K562 (cell line): ENCODE results near the gene ZNF689. TPM values are rescaled to one million over a fixed set of nuclear protein-coding genes. Genes with fewer than 3 reads are reported as not detected.
A peak's percentile ranks its signal among the peaks of the same experiment; 100 is the strongest.

Source experiments
- BCLAF1 ChIP-seq, 2 experiments: fragments of 450-650 bp in 1 of 2; IDR thresholded peaks; 2 replicates each; pipeline ENCODE4 v1.6.1; 2011 to 2017; ENCODE audit warnings: low read depth in 2 of 2, antibody characterized with exemption in 1 of 2, borderline replicate concordance in 1 of 2, low read length in 1 of 2, mild to moderate bottlenecking in 1 of 2, mixed read lengths in 1 of 2; ENCODE audit not compliant: control insufficient read depth in 1 of 2
- ELF1 ChIP-seq: fragments of 200-800 bp; sonication (Bioruptor generic); IDR thresholded peaks from 2 replicates; pipeline ENCODE4 v1.6.1; 2016; ENCODE audit warnings: missing genetic modification characterization, missing compliant biosample characterization
- EWSR1 ChIP-seq: fragments of 450-650 bp; IDR thresholded peaks from 2 replicates; pipeline ENCODE4 v1.6.1; 2018; ENCODE audit warnings: borderline replicate concordance, mild to moderate bottlenecking, low read depth, moderate library complexity; ENCODE audit not compliant: partially characterized antibody
- FOXJ2 ChIP-seq: fragments of 200-800 bp; sonication (Bioruptor generic); IDR thresholded peaks from 2 replicates; pipeline ENCODE4 v1.6.1; 2016; ENCODE audit warnings: missing genetic modification characterization, missing compliant biosample characterization
- FOXP1 ChIP-seq: sonication (generic); formaldehyde crosslinking; IDR thresholded peaks from 2 replicates; pipeline ENCODE4 v1.8.0; 2022; ENCODE audit warnings: mild to moderate bottlenecking, missing genetic modification reagents
- HMBOX1 ChIP-seq: sonication (generic); IDR thresholded peaks from 2 replicates; pipeline ENCODE4 v1.6.1; 2016
- KDM5B ChIP-seq: fragments of 200-600 bp; sonication (generic); IDR thresholded peaks from 2 replicates; pipeline ENCODE4 v1.6.1; 2012; ENCODE audit warnings: low read depth, mild to moderate bottlenecking, moderate library complexity, low read length, control low read depth, inconsistent platforms; ENCODE audit not compliant: insufficient replicate concordance
- MAFG ChIP-seq: fragments of 450-650 bp; conservative IDR thresholded peaks from 2 replicates; pipeline ENCODE4 v1.6.1; 2016; ENCODE audit warnings: missing genetic modification characterization, missing compliant biosample characterization
- MEIS2 ChIP-seq: fragments of 450-650 bp; IDR thresholded peaks from 2 replicates; pipeline ENCODE4 v1.6.1; 2014; ENCODE audit warnings: mild to moderate bottlenecking; ENCODE audit not compliant: partially characterized antibody
- MTA1 ChIP-seq: fragments of 450-650 bp; IDR thresholded peaks from 2 replicates; pipeline ENCODE4 v1.6.1; 2017; ENCODE audit warnings: borderline replicate concordance
- MTF1 ChIP-seq: fragments of 250-450 bp; sonication (Bioruptor Pico); IDR thresholded peaks from 2 replicates; pipeline ENCODE4 v1.9.0; 2021; ENCODE audit warnings: moderate library complexity, mild to moderate bottlenecking, inconsistent platforms, borderline replicate concordance
- POLR2A ChIP-seq: fragments of 450-650 bp; conservative IDR thresholded peaks from 2 replicates; pipeline ENCODE4 v1.6.1; 2016
- RBM22 ChIP-seq: fragments of 200-400 bp; formaldehyde crosslinking; IDR thresholded peaks from 2 replicates; pipeline ENCODE4 v1.6.1; 2018; ENCODE audit warnings: low read length, low read depth; ENCODE audit not compliant: poor library complexity, severe bottlenecking
- RBM25 ChIP-seq: fragments of 200-400 bp; formaldehyde crosslinking; IDR thresholded peaks from 2 replicates; pipeline ENCODE4 v1.6.1; 2018; ENCODE audit warnings: low read length, low read depth, moderate library complexity; ENCODE audit not compliant: severe bottlenecking
- SMARCA4 ChIP-seq: fragments of 450-650 bp; IDR thresholded peaks from 2 replicates; pipeline ENCODE4 v1.6.1; 2016
- TAL1 ChIP-seq: fragments of 450-650 bp; IDR thresholded peaks from 2 replicates; pipeline ENCODE4 v1.6.1; 2016; ENCODE audit warnings: mild to moderate bottlenecking
- TBP ChIP-seq: optimal IDR thresholded peaks from 2 replicates; pipeline ENCODE3; 2011; ENCODE audit warnings: low read depth, low read length, improper control_type of control experiment
- XRCC4 ChIP-seq: IDR thresholded peaks from one replicate; pipeline ENCODE4 v1.6.1; 2011; ENCODE audit not compliant: insufficient read depth, insufficient read length; ENCODE audit errors: extremely low read depth
- ZNF253 ChIP-seq: fragments of 250-450 bp; sonication (Bioruptor Pico); conservative IDR thresholded peaks from 2 replicates; pipeline ENCODE4 v1.6.1; 2021; ENCODE audit warnings: mild to moderate bottlenecking
- ZNF395 ChIP-seq: fragments of 200-800 bp; sonication (Bioruptor generic); IDR thresholded peaks from 2 replicates; pipeline ENCODE4 v1.6.1; 2017; ENCODE audit warnings: missing genetic modification characterization, missing compliant biosample characterization
- ZNF57 ChIP-seq: fragments of 450-650 bp; formaldehyde crosslinking; IDR thresholded peaks from 2 replicates; pipeline ENCODE4 v1.4.0; 2020; ENCODE audit warnings: mild to moderate bottlenecking, moderate library complexity
- ZNF696 ChIP-seq: fragments of 250-450 bp; sonication (Bioruptor Pico); conservative IDR thresholded peaks from 2 replicates; pipeline ENCODE4 v1.4.0; 2020; ENCODE audit warnings: mild to moderate bottlenecking, moderate library complexity
- ZNF707 ChIP-seq: fragments of 250-450 bp; sonication (Bioruptor Pico); conservative IDR thresholded peaks from 2 replicates; pipeline ENCODE4 v1.8.0; 2022; ENCODE audit warnings: inconsistent platforms, mild to moderate bottlenecking, moderate library complexity
- polyA plus RNA-seq, 8 experiments: library from polyadenylated mRNA; depleted of rRNA in 4 of 8; stranded (reverse) in 5 of 8; unstranded in 3 of 8; fragments of >200 nt; fragmentation: Nextera tagmentation in 2 of 8; fragmentation: Illumina TruSeq in 1 of 8; extraction: Ambion mirVana in 2 of 8; extraction: Trizol in 1 of 8; gene quantifications; 2 replicates each; pipeline versions ENCODE4 v1.2.1 to v1.2.3, GENCODE V29; 2011 to 2014; ENCODE audit warnings: inconsistent platforms in 1 of 8, missing spikeins in 1 of 8
- total RNA-seq, 7 experiments: library from RNA; depleted of rRNA in 6 of 7; stranded (reverse); fragments of >200 nt in 6 of 7; fragmentation: Illumina TruSeq in 2 of 7; extraction: Trizol in 2 of 7; gene quantifications; 2 replicates each; pipeline versions ENCODE4 v1.2.1 to v1.2.3, GENCODE V29; 2011 to 2021; ENCODE audit warnings: low replicate concordance in 1 of 7

Gene ZNF689
- total and polyA plus RNA-seq, 9 of the 15 experiments (the other 6 are each of a cell fraction or from before 2014, with no cell fraction given), result 5.4 to 15.4 (median 10.8) TPM

GRCh38 chr16:30649725-30650368, 39.7 kb upstream of the ZNF689 start (continued):
- TF ChIP-seq BCLAF1 (IDR thresholded peaks at IDR 0.05; ENCODE audit: borderline replicate concordance in 1 of 2, control insufficient read depth in 1 of 2, low read depth in 2 of 2, low read length in 1 of 2) (no peak), POLR2A (no peak), ZNF395 (no peak), EWSR1 (no peak), XRCC4 (no peak), ZNF57 (CRISPR knock-in tag) (no peak), MTA1 (no peak), ZNF707 (CRISPR knock-in tag) (no peak), ZNF696 (no peak), RBM25 (no peak), FOXP1 (peak; percentile 31; the same call in 1 of the 2 replicates), ELF1 (no peak), SMARCA4 (0 out of 2 replicates have a peak, but pooled peaks have one; percentile 10), ZNF253 (CRISPR knock-in tag) (no peak), KDM5B (no peak), MEIS2 (no peak), RBM22 (no peak), MAFG (tag) (no peak), MTF1 (no peak), FOXJ2 (tag) (no peak), HMBOX1 (no peak), TBP (no peak), TAL1 (no peak)
